H1 (cell line): ENCODE results near the gene POU6F2. TPM values are rescaled to one million over a fixed set of nuclear protein-coding genes. Genes with fewer than 3 reads are reported as not detected.

Experiments used
- CTCF ChIA-PET: fragments of 300-600 bp; sonication (Branson Sonifier 250); formaldehyde crosslinking; loops from one replicate; lab custom pipeline; 2021; ENCODE audit not compliant: partially characterized antibody; lab: Charles Lee
- POLR2A ChIA-PET: fragments of 300-600 bp; sonication (Branson Sonifier 250); formaldehyde crosslinking; loops from one replicate; lab custom pipeline; 2021; ENCODE audit warnings: inconsistent platforms; ENCODE audit not compliant: partially characterized antibody; lab: Charles Lee
- DNase-seq, 2 experiments: peaks; one replicate each; pipeline versions ENCODE4 v3.0.0 to v3.0.0-alpha.2; 2010 to 2022; ENCODE audit warnings: low spot score in 2 of 2, low read depth in 1 of 2, mixed read lengths in 1 of 2
- FAIRE-seq: peaks from 2 replicates; lab custom pipeline; 2011; peaks lifted over from hg19 to GRCh38; lab: Jason Lieb, UNC
- H2AFZ ChIP-seq: 2 replicates; pipeline ENCODE4 v1.8.1; 2012; ENCODE audit warnings: low read length, inconsistent platforms
- H2AK5ac ChIP-seq: 2 replicates; pipeline ENCODE4 v1.6.1; 2013; ENCODE audit warnings: low read depth, low read length
- H2BK120ac ChIP-seq: replicated peaks from 2 replicates; pipeline ENCODE3; 2013; ENCODE audit warnings: low read depth, low read length, inconsistent platforms
- H2BK12ac ChIP-seq: 2 replicates; pipeline ENCODE4 v1.6.1; 2013; ENCODE audit warnings: low read depth, low read length
- H2BK15ac ChIP-seq: 2 replicates; pipeline ENCODE4 v1.6.1; 2013; ENCODE audit warnings: low read length
- H2BK20ac ChIP-seq: 2 replicates; pipeline ENCODE4 v1.6.1; 2013; ENCODE audit warnings: low read length
- H2BK5ac ChIP-seq: 2 replicates; pipeline ENCODE4 v1.6.1; 2013; ENCODE audit warnings: low read depth, low read length
- H3K14ac ChIP-seq: 2 replicates; pipeline ENCODE4 v1.6.1; 2013; ENCODE audit warnings: inconsistent platforms; ENCODE audit not compliant: insufficient read length
- H3K18ac ChIP-seq: 2 replicates; pipeline ENCODE4 v1.6.1; 2013; ENCODE audit warnings: low read length; ENCODE audit errors: extremely low read depth
- H3K23ac ChIP-seq: 2 replicates; pipeline ENCODE4 v1.6.1; 2013; ENCODE audit warnings: inconsistent platforms; ENCODE audit not compliant: insufficient read length
- H3K23me2 ChIP-seq: 2 replicates; pipeline ENCODE4 v1.6.1; 2013; ENCODE audit warnings: low read depth, low read length
- H3K27ac ChIP-seq: 2 replicates; pipeline ENCODE4 v1.6.1; 2011; ENCODE audit warnings: low read depth, low read length, inconsistent platforms
- H3K27me3 ChIP-seq, 4 experiments: replicated peaks in 1 of 4; 1 replicate in 1 of 4; 2 replicates in 3 of 4; pipeline versions ENCODE4 v1.6.1 to v1.8.1; 2011 to 2013; ENCODE audit warnings: low read length in 3 of 4, mild to moderate bottlenecking in 3 of 4, inconsistent platforms in 2 of 4, mixed read lengths in 2 of 4, moderate library complexity in 1 of 4; ENCODE audit not compliant: control insufficient read depth in 3 of 4, insufficient read depth in 3 of 4; ENCODE audit errors: extremely low read depth in 1 of 4
- H3K36me3 ChIP-seq, 4 experiments: 2 replicates each; pipeline versions ENCODE4 v1.6.1 to v1.8.1; 2011 to 2013; ENCODE audit warnings: mild to moderate bottlenecking in 4 of 4, low read length in 3 of 4, moderate library complexity in 2 of 4, control low read depth in 1 of 4, inconsistent platforms in 1 of 4; ENCODE audit not compliant: insufficient read depth in 4 of 4, control insufficient read depth in 2 of 4
- H3K4ac ChIP-seq: replicated peaks from 2 replicates; pipeline ENCODE3; 2013; ENCODE audit warnings: low read length, low read depth, mixed read lengths, inconsistent platforms; ENCODE audit not compliant: insufficient read length
- H3K4me1 ChIP-seq, 4 experiments: replicated peaks in 1 of 4; 1 replicate in 1 of 4; 2 replicates in 3 of 4; pipeline versions ENCODE4 v1.6.1 to v1.8.1; 2011 to 2013; ENCODE audit warnings: low read length in 3 of 4, inconsistent platforms in 2 of 4, mixed read lengths in 1 of 4; ENCODE audit not compliant: insufficient read depth in 4 of 4, control insufficient read depth in 3 of 4
- H3K4me2 ChIP-seq, 2 experiments: 2 replicates each; pipeline versions ENCODE4 v1.6.1 to v1.8.1; 2011 to 2013; ENCODE audit warnings: low read depth in 2 of 2, low read length in 2 of 2, control low read depth in 1 of 2, inconsistent platforms in 1 of 2, mild to moderate bottlenecking in 1 of 2; ENCODE audit not compliant: insufficient read depth in 1 of 2
- H3K4me3 ChIP-seq, 4 experiments: fragments of 200-600, 300-600 bp in 1 of 4; sonication (generic), shearing (Covaris generic), sonication (Bioruptor Twin) in 1 of 4; 2 replicates each; pipeline versions ENCODE4 v1.5.1 to v1.8.1; 2011 to 2016; ENCODE audit warnings: low read length in 4 of 4, low read depth in 3 of 4, control low read depth in 2 of 4, inconsistent platforms in 2 of 4, mild to moderate bottlenecking in 2 of 4, mixed read lengths in 1 of 4, moderate library complexity in 1 of 4; ENCODE audit not compliant: insufficient read depth in 2 of 4; ENCODE audit errors: extremely low read depth in 1 of 4
- H3K56ac ChIP-seq: replicated peaks from 2 replicates; pipeline ENCODE3; 2013; ENCODE audit warnings: low read depth, mild to moderate bottlenecking, mixed read lengths, low read length, inconsistent platforms; ENCODE audit not compliant: insufficient read length
- H3K79me1 ChIP-seq: 2 replicates; pipeline ENCODE4 v1.6.1; 2013; ENCODE audit warnings: low read depth, low read length, control low read depth
- H3K79me2 ChIP-seq, 2 experiments: 2 replicates each; pipeline versions ENCODE4 v1.6.1 to v1.8.1; 2012 to 2013; ENCODE audit warnings: low read length in 2 of 2, mild to moderate bottlenecking in 2 of 2, inconsistent platforms in 1 of 2; ENCODE audit not compliant: insufficient read depth in 2 of 2, control insufficient read depth in 1 of 2
- H3K9ac ChIP-seq, 4 experiments: replicated peaks in 1 of 4; 1 replicate in 1 of 4; 2 replicates in 3 of 4; pipeline versions ENCODE4 v1.6.1 to v1.8.1; 2011 to 2013; ENCODE audit warnings: low read depth in 3 of 4, low read length in 3 of 4, control low read depth in 2 of 4, mild to moderate bottlenecking in 2 of 4, moderate library complexity in 2 of 4, inconsistent platforms in 1 of 4; ENCODE audit errors: extremely low read depth in 1 of 4
- H3K9me3 ChIP-seq, 2 experiments: 2 replicates each; pipeline versions ENCODE4 v1.6.1 to v1.8.1; 2012 to 2013; ENCODE audit warnings: mild to moderate bottlenecking in 2 of 2, moderate library complexity in 2 of 2, control low read depth in 1 of 2, inconsistent platforms in 1 of 2, low read depth in 1 of 2, low read length in 1 of 2, mixed read lengths in 1 of 2; ENCODE audit not compliant: insufficient read depth in 2 of 2
- H4K20me1 ChIP-seq, 2 experiments: replicated peaks in 1 of 2; 2 replicates each; pipeline versions ENCODE3 to v1.8.1; 2011 to 2013; ENCODE audit warnings: inconsistent platforms in 2 of 2, low read length in 2 of 2, mild to moderate bottlenecking in 1 of 2; ENCODE audit not compliant: insufficient read depth in 2 of 2, control insufficient read depth in 1 of 2
- H4K5ac ChIP-seq: 2 replicates; pipeline ENCODE4 v1.6.1; 2013; ENCODE audit warnings: low read length, low read depth, mixed read lengths, inconsistent platforms; ENCODE audit not compliant: insufficient read length
- H4K8ac ChIP-seq: 2 replicates; pipeline ENCODE4 v1.8.0; 2013; ENCODE audit warnings: mild to moderate bottlenecking, moderate library complexity, low read length, inconsistent platforms; ENCODE audit not compliant: insufficient read depth; ENCODE audit errors: extremely low read depth
- H4K91ac ChIP-seq: replicated peaks from 2 replicates; pipeline ENCODE3; 2013; ENCODE audit warnings: low read length, mixed read lengths, inconsistent platforms; ENCODE audit not compliant: insufficient read length
- EGR1 ChIP-seq: IDR thresholded peaks from 2 replicates; pipeline ENCODE4 v1.6.1; 2011; ENCODE audit warnings: low read depth, low read length, borderline replicate concordance
- WGBS, 2 experiments: shearing (Covaris generic) in 1 of 2; methylation state at CpG; one replicate each; pipeline versions ENCODE4 v1.1.6 to v1.1.7; 2013 to 2015; ENCODE audit warnings: low lambda C conversion rate in 2 of 2, mixed read lengths in 2 of 2, inconsistent platforms in 1 of 2, low coverage in 1 of 2, missing lambda C conversion rate in 1 of 2; ENCODE audit not compliant: insufficient replicate concordance in 2 of 2, insufficient coverage in 1 of 2, insufficient read length in 1 of 2; ENCODE audit errors: extremely low coverage in 1 of 2, missing lambda C conversion rate in 1 of 2; 5-methylcytosine and 5-hydroxymethylcytosine counted together
- polyA plus RNA-seq, 7 experiments: library from polyadenylated mRNA; depleted of rRNA in 3 of 7; stranded (reverse) in 5 of 7; unstranded in 2 of 7; fragments of >200 nt in 5 of 7; fragments of 200-250 nt in 2 of 7; gene quantifications; 1 replicate in 5 of 7; 2 replicates in 1 of 7; 4 replicates in 1 of 7; pipeline versions ENCODE4 v1.2.1 to v1.2.3, GENCODE V29; 2011 to 2013; ENCODE audit warnings: missing spikeins in 2 of 7, mixed read lengths in 2 of 7
- total RNA-seq: library from RNA; stranded (reverse); fragmentation: NEBNext Ultra II Directional; extraction: Animal tissue kit (Norgen Biotek cat#: 25700); gene quantifications from 2 replicates; pipeline ENCODE4 v1.2.1, GENCODE V29; 2021

The POU6F2 gene
- total and polyA plus RNA-seq, 2 of the 8 experiments (the other 6 are each of a cell fraction or from before 2014, with no cell fraction given): 1.1 to 2.0 TPM

DNA sequence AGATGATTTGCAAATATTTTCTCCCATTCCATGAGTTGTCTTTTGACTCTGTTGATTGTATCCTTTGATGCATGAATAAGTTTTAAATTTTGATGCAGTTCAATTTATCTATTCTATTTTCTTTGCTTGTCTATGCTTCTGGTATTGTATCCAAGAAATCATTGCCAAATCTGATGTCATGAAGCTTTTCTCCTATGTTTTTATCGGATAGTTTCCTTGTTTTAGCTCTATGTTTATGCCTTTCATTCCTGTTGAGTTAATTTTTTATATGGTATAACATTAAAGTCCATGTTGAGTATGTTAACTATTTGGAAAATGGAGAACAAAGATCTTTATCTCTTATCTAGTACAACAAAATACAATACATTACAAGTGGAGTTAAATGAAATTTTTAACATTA lies 41.1 kb upstream of the POU6F2 start:
- Histone ChIP-seq H3K56ac (no peak overlapping the region), H2BK12ac (no peak overlapping the region), H3K36me3 (no peaks in the 10 kb centered on the region), H3K23me2 (no peaks in the 10 kb centered on the region), H4K20me1 (no peaks in the 10 kb centered on the region), H2BK120ac (no peak overlapping the region), H4K8ac (no peak overlapping the region), H2BK20ac (no peak overlapping the region), H3K27ac (no peak overlapping the region), H2AFZ (no peak overlapping the region), H2AK5ac (no peak overlapping the region), H3K4me1 (peaks cover 0 to 13% (median 0%) of the 10 kb centered on the region in 4 experiments; a peak in 1 of 7 replicates), H3K79me1 (no peaks in the 10 kb centered on the region), H3K23ac (no peak overlapping the region), H3K27me3 (no peaks in the 10 kb centered on the region), H3K9me3 (no peaks in the 10 kb centered on the region), H3K4ac (no peak overlapping the region), H3K4me3 (no peak overlapping the region), H4K91ac (no peak overlapping the region), H3K79me2 (no peaks in the 10 kb centered on the region), H2BK5ac (no peak overlapping the region), H3K18ac (no peak overlapping the region), H3K14ac (no peak overlapping the region), H4K5ac (no peak overlapping the region), H3K4me2 (no peak overlapping the region), H2BK15ac (no peak overlapping the region), H3K9ac (no peak overlapping the region)
- ChIA-PET POLR2A (no interaction called here), CTCF (interaction anchor here (1.0 kb wide), 1 partner anchor 527 kb away, joined by 3 read pairs; no protein-coding TSS in a partner anchor)
- no peak for TF ChIP-seq EGR1
- no peak for DNase-seq
- no peak for FAIRE-seq
- WGBS, 2 experiments: 97% methylated on average over 1 of the region's 1 CpG; no CpG with 5 or more reads in 1 of the 2 experiments
